CD14-positive monocyte (primary cell): ENCODE data around the gene SPATA13. TPM values are rescaled to one million over a fixed set of nuclear protein-coding genes. Genes with fewer than 3 reads are reported as not detected.

Experiments used
- DNase-seq, 3 donors: peaks; one replicate each; pipeline ENCODE4 v3.0.0-alpha.2; 2011 to 2022
- H2AFZ ChIP-seq: 2 replicates; pipeline ENCODE4 v1.6.0; 2012; ENCODE audit warnings: mild to moderate bottlenecking, low read depth, low read length, inconsistent platforms; ENCODE audit not compliant: insufficient read depth, poor library complexity, severe bottlenecking
- H3K27ac ChIP-seq, 2 donors: 1 replicate in 1 of 2; 2 replicates in 1 of 2; pipeline ENCODE4 v1.5.1; 2012 to 2013; ENCODE audit warnings: low read length in 2 of 2, control low read depth in 1 of 2, inconsistent platforms in 1 of 2, low read depth in 1 of 2, mild to moderate bottlenecking in 1 of 2
- H3K27me3 ChIP-seq, 2 donors: one replicate each; pipeline versions ENCODE4 v1.6.0 to v1.6.1; 2011 to 2013; ENCODE audit warnings: low read length in 2 of 2; ENCODE audit not compliant: control insufficient read depth in 2 of 2, insufficient read depth in 2 of 2
- H3K36me3 ChIP-seq, 2 donors: replicated peaks in 1 of 2; 1 replicate in 1 of 2; 2 replicates in 1 of 2; pipeline versions ENCODE4 v1.5.1 to v1.6.1; 2012 to 2013; ENCODE audit warnings: low read length in 2 of 2, control low read depth in 1 of 2, inconsistent platforms in 1 of 2, mild to moderate bottlenecking in 1 of 2; ENCODE audit not compliant: insufficient read depth in 2 of 2, control insufficient read depth in 1 of 2
- H3K4me1 ChIP-seq, 2 donors: 1 replicate in 1 of 2; 2 replicates in 1 of 2; pipeline versions ENCODE4 v1.5.1 to v1.6.1; 2012 to 2013; ENCODE audit warnings: low read length in 2 of 2, control low read depth in 1 of 2, inconsistent platforms in 1 of 2, mild to moderate bottlenecking in 1 of 2, moderate library complexity in 1 of 2; ENCODE audit not compliant: insufficient read depth in 2 of 2, control insufficient read depth in 1 of 2
- H3K4me2 ChIP-seq: replicated peaks from 2 replicates; pipeline ENCODE3; 2012; ENCODE audit warnings: low read length, moderate library complexity, mild to moderate bottlenecking; ENCODE audit not compliant: poor library complexity, severe bottlenecking; ENCODE audit errors: extremely low read depth
- H3K4me3 ChIP-seq, 3 experiments: fragments of 200-600 bp in 1 of 3; sonication (generic) in 1 of 3; replicated peaks in 1 of 3; 1 replicate in 2 of 3; 2 replicates in 1 of 3; pipeline ENCODE4 v1.5.1; 2011 to 2013; ENCODE audit warnings: low read length in 3 of 3, mild to moderate bottlenecking in 3 of 3, control low read depth in 2 of 3, low read depth in 2 of 3, inconsistent platforms in 1 of 3, moderate library complexity in 1 of 3
- H3K79me2 ChIP-seq: 2 replicates; pipeline ENCODE4 v1.6.0; 2012; ENCODE audit warnings: mild to moderate bottlenecking, control low read depth, inconsistent platforms, low read length, moderate library complexity; ENCODE audit not compliant: insufficient read depth
- H3K9ac ChIP-seq: 2 replicates; pipeline ENCODE4 v1.6.0; 2017; ENCODE audit warnings: low read length, mild to moderate bottlenecking; ENCODE audit not compliant: insufficient read depth, poor library complexity, severe bottlenecking
- H3K9me3 ChIP-seq, 2 donors: replicated peaks in 1 of 2; 1 replicate in 1 of 2; 2 replicates in 1 of 2; pipeline versions ENCODE4 v1.5.1 to v1.6.1; 2012 to 2013; ENCODE audit warnings: low read length in 2 of 2, control low read depth in 1 of 2; ENCODE audit not compliant: control insufficient read depth in 1 of 2, insufficient read depth in 1 of 2
- H4K20me1 ChIP-seq: 2 replicates; pipeline ENCODE4 v1.6.0; 2012; ENCODE audit warnings: mild to moderate bottlenecking, low read length, control low read depth, moderate library complexity; ENCODE audit not compliant: insufficient read depth
- H3K27ac Mint-ChIP-seq, 7 donors: one replicate each; pipeline ENCODE4 v1.8.0; 2020; ENCODE audit warnings: mild to moderate bottlenecking in 7 of 7, mixed read lengths in 7 of 7, moderate library complexity in 6 of 7, inconsistent platforms in 2 of 7
- H3K27me3 Mint-ChIP-seq, 3 donors: one replicate each; pipeline ENCODE4 v1.8.0; 2021 to 2022; ENCODE audit warnings: low read depth in 3 of 3, mild to moderate bottlenecking in 3 of 3, mixed read lengths in 3 of 3, moderate library complexity in 3 of 3, inconsistent platforms in 1 of 3
- H3K36me3 Mint-ChIP-seq, 2 donors: one replicate each; pipeline ENCODE4 v1.8.0; 2020; ENCODE audit warnings: mixed read lengths in 2 of 2, inconsistent platforms in 1 of 2, mild to moderate bottlenecking in 1 of 2
- H3K4me1 Mint-ChIP-seq: one replicate; pipeline ENCODE4 v1.8.0; 2020; ENCODE audit warnings: mild to moderate bottlenecking, mixed read lengths
- H3K4me3 Mint-ChIP-seq, 2 donors: one replicate each; pipeline ENCODE4 v1.8.0; 2020; ENCODE audit warnings: mild to moderate bottlenecking in 2 of 2, mixed read lengths in 2 of 2, moderate library complexity in 1 of 2
- H3K9me3 Mint-ChIP-seq, 7 donors: one replicate each; pipeline ENCODE4 v1.8.0; 2020 to 2022; ENCODE audit warnings: mixed read lengths in 7 of 7, mild to moderate bottlenecking in 6 of 7, moderate library complexity in 6 of 7, inconsistent platforms in 2 of 7
- CTCF ChIP-seq: fragments of 200-600 bp; IDR thresholded peaks from one replicate; pipeline ENCODE4 v1.8.0; 2022; ENCODE audit warnings: antibody characterized with exemption, mild to moderate bottlenecking
- WGBS: methylation state at CpG from one replicate; pipeline ENCODE4 v1.1.5; 2013; ENCODE audit warnings: missing lambda C conversion rate; ENCODE audit not compliant: insufficient coverage; 5-methylcytosine and 5-hydroxymethylcytosine counted together
- intact Hi-C, 2 donors: fragments of 100-400 bp; cut with micrococcal nuclease; formaldehyde crosslinking; loops; one replicate each; pipeline versions ENCODE4 v1.15.0 to v1.15.1; 2023
- polyA plus RNA-seq, 3 donors: library from polyadenylated mRNA; depleted of rRNA in 1 of 3; unstranded in 2 of 3; stranded (reverse) in 1 of 3; fragments of 300-500 nt in 2 of 3; fragments of >200 nt in 1 of 3; fragmentation: Illumina TruSeq in 2 of 3; gene quantifications; 1 replicate in 2 of 3; 2 replicates in 1 of 3; pipeline ENCODE4 v1.2.3, GENCODE V29; 2012 to 2021

SPATA13 gene
- polyA plus RNA-seq, 3 donors: 9.3 to 44.7 (median 11.6) TPM

- Mint-ChIP-seq H3K27me3 (peaks cover 0 to 10% (median 3%) of the 10 kb centered on the region in 3 donors), H3K4me1 (peaks cover 34% of the 10 kb centered on the region), H3K27ac (no peak overlapping the region), H3K4me3 (no peak overlapping the region), H3K9me3 (peaks cover 0 to 4% (median 0%) of the 10 kb centered on the region in 7 donors), H3K36me3 (no peaks in the 10 kb centered on the region)
- Histone ChIP-seq H3K4me1 (peaks cover 16 to 22% of the 10 kb centered on the region in 2 donors), H3K36me3 (no peaks in the 10 kb centered on the region), H3K79me2 (no peaks in the 10 kb centered on the region), H3K9ac (no peak overlapping the region), H2AFZ (no peak overlapping the region), H3K4me3 (no peak overlapping the region), H3K4me2 (no peak overlapping the region), H3K27me3 (no peaks in the 10 kb centered on the region), H3K9me3 (peaks cover 0 to 2% of the 10 kb centered on the region in 2 donors), H3K27ac (no peak overlapping the region), H4K20me1 (no peaks in the 10 kb centered on the region)
- DNase-seq: no peak
- intact Hi-C loops: loop anchor here (2.0 to 10.0 kb wide), 4 partner anchors 196 to 306 kb away; no protein-coding TSS in a partner anchor
- no peak for TF ChIP-seq CTCF
- WGBS: 80% methylated on average over 1 of the region's 2 CpGs
These were observed 60.5 kb downstream of the SPATA13 start for GRCh38 chr13:24221007-24221406.

- Mint-ChIP-seq H3K4me1 (peaks cover 25% of the 10 kb centered on the region), H3K4me3 (no peak overlapping the region), H3K27me3 (peaks cover 0 to 10% (median 3%) of the 10 kb centered on the region in 3 donors), H3K9me3 (peaks cover 0 to 5% (median 0%) of the 10 kb centered on the region in 7 donors), H3K36me3 (no peaks in the 10 kb centered on the region), H3K27ac (no peak overlapping the region)
- no peak overlapping the region for H3K9ac ChIP-seq
- no peaks in the 10 kb centered on the region for H4K20me1 ChIP-seq
- intact Hi-C loops: loop anchor here (5.0 to 10.0 kb wide), 3 partner anchors 198 to 308 kb away; no protein-coding TSS in a partner anchor
- H3K4me2 ChIP-seq: no peak overlapping the region
- WGBS: 96% methylated on average over 20 of the region's 20 CpGs
- no peak overlapping the region for H3K4me3 ChIP-seq
- H3K36me3 ChIP-seq: no peaks in the 10 kb centered on the region
- peaks cover 12 to 14% of the 10 kb centered on the region in 2 donors for H3K4me1 ChIP-seq
- no peaks in the 10 kb centered on the region for H3K79me2 ChIP-seq
- peaks cover 0 to 3% of the 10 kb centered on the region in 2 donors for H3K9me3 ChIP-seq
- no peak for DNase-seq
- H3K27me3 ChIP-seq: no peaks in the 10 kb centered on the region
- no peak overlapping the region for H3K27ac ChIP-seq
- no peak for TF ChIP-seq CTCF
- H2AFZ ChIP-seq: no peak overlapping the region
These were observed 62.2 kb downstream of the SPATA13 start for GRCh38 chr13:24222756-24223155.
